Keratinocyte (primary cell): Measurements from ENCODE around the gene MVB12A. TPM values are rescaled to one million over a fixed set of nuclear protein-coding genes. Genes with fewer than 3 reads are reported as not detected.

ENCODE experiments used
- DNase-seq: peaks from one replicate; pipeline ENCODE4 v3.0.0-alpha.2; 2011; ENCODE audit warnings: low read depth, missing footprints, low spot score
- FAIRE-seq: peaks from 2 replicates; lab custom pipeline; 2011; peaks lifted over from hg19 to GRCh38; lab: Jason Lieb, UNC
- H2AFZ ChIP-seq: 2 replicates; pipeline ENCODE4 v1.6.0; 2012; ENCODE audit warnings: low read length, control low read depth, inconsistent platforms; ENCODE audit not compliant: control insufficient read depth
- H3K27ac ChIP-seq: 2 replicates; pipeline ENCODE4 v1.5.1; 2011; ENCODE audit warnings: low read length; ENCODE audit not compliant: control insufficient read depth, insufficient read depth
- H3K27me3 ChIP-seq: 3 replicates; pipeline ENCODE4 v1.6.0; 2011; ENCODE audit warnings: low read length; ENCODE audit not compliant: control insufficient read depth, insufficient read depth; ENCODE audit errors: extremely low read depth
- H3K36me3 ChIP-seq, 2 experiments: 2 replicates in 1 of 2; 3 replicates in 1 of 2; pipeline ENCODE4 v1.5.1; 2011; ENCODE audit warnings: low read length in 2 of 2, mild to moderate bottlenecking in 1 of 2; ENCODE audit not compliant: control insufficient read depth in 2 of 2, insufficient read depth in 2 of 2; ENCODE audit errors: extremely low read depth in 1 of 2
- H3K4me1 ChIP-seq: 3 replicates; pipeline ENCODE4 v1.5.1; 2011; ENCODE audit warnings: low read length; ENCODE audit not compliant: control insufficient read depth, insufficient read depth; ENCODE audit errors: extremely low read depth
- H3K4me2 ChIP-seq: 3 replicates; pipeline ENCODE4 v1.6.0; 2011; ENCODE audit warnings: low read depth, low read length; ENCODE audit not compliant: control insufficient read depth, insufficient read depth; ENCODE audit errors: extremely low read depth
- H3K4me3 ChIP-seq, 3 experiments: fragments of 200-600 bp in 1 of 3; sonication (generic) in 1 of 3; 2 replicates in 2 of 3; 3 replicates in 1 of 3; pipeline ENCODE4 v1.5.1; 2011 to 2016; ENCODE audit warnings: low read length in 3 of 3, mild to moderate bottlenecking in 3 of 3, control low read depth in 2 of 3, inconsistent platforms in 1 of 3, low read depth in 1 of 3, mixed read lengths in 1 of 3, mixed run types in 1 of 3, moderate library complexity in 1 of 3; ENCODE audit not compliant: control insufficient read depth in 2 of 3, insufficient read depth in 2 of 3; ENCODE audit errors: extremely low read depth in 1 of 3
- H3K79me2 ChIP-seq: 2 replicates; pipeline ENCODE4 v1.6.0; 2012; ENCODE audit warnings: low read length; ENCODE audit not compliant: control insufficient read depth, insufficient read depth
- H3K9ac ChIP-seq: 3 replicates; pipeline ENCODE4 v1.6.0; 2011; ENCODE audit warnings: low read length; ENCODE audit not compliant: control insufficient read depth, insufficient read depth; ENCODE audit errors: extremely low read depth
- H3K9me1 ChIP-seq: 3 replicates; pipeline ENCODE4 v1.6.0; 2011; ENCODE audit warnings: low read length; ENCODE audit not compliant: control insufficient read depth, insufficient read depth; ENCODE audit errors: extremely low read depth
- H3K9me3 ChIP-seq: 2 replicates; pipeline ENCODE4 v1.5.1; 2012; ENCODE audit warnings: low read depth, low read length; ENCODE audit not compliant: control insufficient read depth
- H4K20me1 ChIP-seq: 3 replicates; pipeline ENCODE4 v1.6.0; 2011; ENCODE audit warnings: low read length; ENCODE audit not compliant: control insufficient read depth, insufficient read depth; ENCODE audit errors: extremely low read depth
- EZH2 ChIP-seq: IDR thresholded peaks from one replicate; pipeline ENCODE4 v1.6.1; 2012; ENCODE audit warnings: inconsistent platforms, mild to moderate bottlenecking, low read length, moderate library complexity
- dilution Hi-C: fragments of 300-500 bp; cut with MboI; formaldehyde crosslinking; loops from one replicate; pipeline ENCODE4 v1.7.0; 2020; ENCODE audit warnings: low sequenced_read_pairs; ENCODE audit not compliant: extremely low pct_ligation_motif_present
- polyA plus RNA-seq, 5 experiments: library from polyadenylated mRNA; depleted of rRNA in 3 of 5; stranded (reverse) in 3 of 5; stranded (forward) in 1 of 5; unstranded in 1 of 5; fragments of >200 nt; gene quantifications; 1 replicate in 1 of 5; 2 replicates in 3 of 5; 3 replicates in 1 of 5; pipeline versions ENCODE4 v1.2.1 to v1.2.3, GENCODE V29; 2011 to 2012; ENCODE audit warnings: missing spikeins in 2 of 5, low read depth in 1 of 5, low replicate concordance in 1 of 5
- TF ChIP-seq, protein P1 (sequence below), 3 experiments: IDR thresholded peaks in 1 of 3; conservative IDR thresholded peaks in 1 of 3; optimal IDR thresholded peaks in 1 of 3; 2 replicates in 2 of 3; 3 replicates in 1 of 3; pipeline versions ENCODE3 to v1.5.1; 2011; ENCODE audit warnings: low read length in 3 of 3, mild to moderate bottlenecking in 3 of 3, moderate library complexity in 2 of 3, control low read depth in 1 of 3, inconsistent platforms in 1 of 3; ENCODE audit not compliant: insufficient read depth in 2 of 3; ENCODE audit errors: extremely low read depth in 1 of 3

MVB12A gene
- polyA plus RNA-seq, 1 donor (not counting 4 experiments of a cell fraction or from before 2014, with no cell fraction given), result 23.3 TPM

GRCh38 chr19:17468302-17469091 is 48.6 kb downstream of the MVB12A start:
- peaks cover 26% of the 10 kb centered on the region for H3K4me1 ChIP-seq
- dilution Hi-C loops, result no loop called here
- DNase-seq, result peak; percentile 40
- FAIRE-seq, result no peak
- peak overlapping the region; percentile 89 for H2AFZ ChIP-seq
- H3K36me3 ChIP-seq, result no peaks in the 10 kb centered on the region
- no peaks in the 10 kb centered on the region for H3K27me3 ChIP-seq
- H3K4me2 ChIP-seq, result peak overlapping the region; percentile 96
- H3K4me3 ChIP-seq, result peak overlapping the region; percentile 66 to 74 (median 67)
- H3K79me2 ChIP-seq, result peaks cover 13% of the 10 kb centered on the region
- H4K20me1 ChIP-seq, result no peaks in the 10 kb centered on the region
- no peaks in the 10 kb centered on the region for H3K9me1 ChIP-seq
- TF ChIP-seq, protein P1, sequence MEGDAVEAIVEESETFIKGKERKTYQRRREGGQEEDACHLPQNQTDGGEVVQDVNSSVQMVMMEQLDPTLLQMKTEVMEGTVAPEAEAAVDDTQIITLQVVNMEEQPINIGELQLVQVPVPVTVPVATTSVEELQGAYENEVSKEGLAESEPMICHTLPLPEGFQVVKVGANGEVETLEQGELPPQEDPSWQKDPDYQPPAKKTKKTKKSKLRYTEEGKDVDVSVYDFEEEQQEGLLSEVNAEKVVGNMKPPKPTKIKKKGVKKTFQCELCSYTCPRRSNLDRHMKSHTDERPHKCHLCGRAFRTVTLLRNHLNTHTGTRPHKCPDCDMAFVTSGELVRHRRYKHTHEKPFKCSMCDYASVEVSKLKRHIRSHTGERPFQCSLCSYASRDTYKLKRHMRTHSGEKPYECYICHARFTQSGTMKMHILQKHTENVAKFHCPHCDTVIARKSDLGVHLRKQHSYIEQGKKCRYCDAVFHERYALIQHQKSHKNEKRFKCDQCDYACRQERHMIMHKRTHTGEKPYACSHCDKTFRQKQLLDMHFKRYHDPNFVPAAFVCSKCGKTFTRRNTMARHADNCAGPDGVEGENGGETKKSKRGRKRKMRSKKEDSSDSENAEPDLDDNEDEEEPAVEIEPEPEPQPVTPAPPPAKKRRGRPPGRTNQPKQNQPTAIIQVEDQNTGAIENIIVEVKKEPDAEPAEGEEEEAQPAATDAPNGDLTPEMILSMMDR (optimal IDR thresholded peaks at IDR 0.05 in 1 of 3, IDR thresholded peaks at IDR 0.05 in 1 of 3, conservative IDR thresholded peaks at IDR 0.05 in 1 of 3; ENCODE audit: extremely low read depth in 1 of 3, insufficient read depth in 2 of 3, low read length in 3 of 3), result no peak
- TF ChIP-seq EZH2, result no peak
- no peaks in the 10 kb centered on the region for H3K9me3 ChIP-seq
- peak overlapping the region; percentile 83 for H3K9ac ChIP-seq
- peak overlapping the region; percentile 90 for H3K27ac ChIP-seq

DNA sequence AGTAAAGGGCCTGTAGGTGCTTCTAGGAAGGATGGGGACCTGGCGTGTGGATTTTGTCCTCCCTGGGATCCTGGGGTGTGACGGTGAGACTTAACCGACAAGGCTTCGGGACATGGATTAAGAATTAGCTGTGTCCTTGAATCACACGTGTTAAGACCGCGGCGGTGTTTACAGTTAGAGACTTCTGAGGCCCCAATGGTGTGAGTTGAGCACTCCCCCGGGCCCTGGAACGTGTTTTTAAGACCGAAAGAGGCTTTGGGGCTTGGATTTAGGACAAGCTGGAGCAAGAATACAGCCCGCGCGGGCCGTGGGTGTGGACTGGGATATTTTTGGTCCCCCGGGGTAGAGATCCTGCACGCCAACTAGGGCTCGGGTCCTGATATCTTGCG is 49.2 kb downstream of the MVB12A start:
- Histone ChIP-seq H4K20me1 (no peaks in the 10 kb centered on the region), H3K27me3 (no peaks in the 10 kb centered on the region), H3K4me3 (peak overlapping the region; percentile 66 to 74 (median 67)), H2AFZ (peak overlapping the region; percentile 89), H3K4me1 (peaks cover 26% of the 10 kb centered on the region), H3K9ac (peak overlapping the region; percentile 83), H3K9me1 (no peaks in the 10 kb centered on the region), H3K9me3 (no peaks in the 10 kb centered on the region), H3K79me2 (peaks cover 14% of the 10 kb centered on the region), H3K4me2 (peak overlapping the region; percentile 96), H3K36me3 (no peaks in the 10 kb centered on the region), H3K27ac (peak overlapping the region; percentile 90)
- dilution Hi-C loops, result no loop called here
- peak; percentile 79 for DNase-seq
- TF ChIP-seq, protein P1 (optimal IDR thresholded peaks at IDR 0.05 in 1 of 3, IDR thresholded peaks at IDR 0.05 in 1 of 3, conservative IDR thresholded peaks at IDR 0.05 in 1 of 3; ENCODE audit: extremely low read depth in 1 of 3, insufficient read depth in 2 of 3, low read length in 3 of 3), result no peak
- TF ChIP-seq EZH2, result no peak
- peak; percentile 26 for FAIRE-seq
